Measurements from ENCODE around the gene DAPK1. TPM values are rescaled to one million over a fixed set of nuclear protein-coding genes. Genes with fewer than 3 reads are reported as not detected.

Gene DAPK1
- total and polyA plus RNA-seq, 2 donors (not counting 3 experiments of a cell fraction or from before 2014, with no cell fraction given): 58.9 to 119 TPM

GRCh38 chr9:87653941-87654340 lies 156.3 kb downstream of the DAPK1 start:
- FAIRE-seq (no peak), DNase-seq (ENCODE audit: low read depth, low spot score) (no peak)
- intact Hi-C loops (cut with micrococcal nuclease): no loop called here
- ChIA-PET CTCF (no interaction called here), POLR2A (no interaction called here)
- Histone ChIP-seq H3K9me1 (replicated peaks; ENCODE audit: control insufficient read depth, extremely low read depth, insufficient read depth, low read length) (no peaks in the 10 kb centered on the region), H3K4me2 (ENCODE audit: insufficient read depth, low read length) (no peak overlapping the region), H2AFZ (ENCODE audit: low read depth, low read length) (no peak overlapping the region), H3K27me3 (ENCODE audit: control insufficient read depth in 2 of 2, insufficient read depth in 2 of 2, low read length in 2 of 2) (no peaks in the 10 kb centered on the region), H3K9ac (replicated peaks; ENCODE audit: extremely low read depth, insufficient read depth, low read length) (no peak overlapping the region), H4K20me1 (replicated peaks; ENCODE audit: control insufficient read depth, extremely low read depth, insufficient read depth, low read length) (no peaks in the 10 kb centered on the region), H3K79me2 (ENCODE audit: control insufficient read depth, insufficient read depth, low read length) (no peaks in the 10 kb centered on the region), H3K36me3 (ENCODE audit: control insufficient read depth in 2 of 2, extremely low read depth in 1 of 2, insufficient read depth in 2 of 2, low read length in 2 of 2) (peaks cover 6 to 35% of the 10 kb centered on the region in 2 experiments), H3K9me3 (replicated peaks; ENCODE audit: control insufficient read depth, insufficient read depth, low read length) (no peaks in the 10 kb centered on the region), H3K4me1 (ENCODE audit: control insufficient read depth, extremely low read depth, insufficient read depth, low read length) (peaks cover 12% of the 10 kb centered on the region), H3K4me3 (replicated peaks in 1 of 3; ENCODE audit: insufficient read depth in 1 of 3, low read depth in 1 of 3, low read length in 3 of 3) (no peak overlapping the region), H3K27ac (ENCODE audit: insufficient read depth, low read depth, low read length) (no peak overlapping the region)
- no TSS peak for BruUV-seq (replicated peaks)
- no peak for TF ChIP-seq GATA2 (IDR thresholded peaks at IDR 0.05; ENCODE audit: insufficient read depth, insufficient read length, low read depth, low read length)
- TF ChIP-seq POLR2AphosphoS5 (IDR thresholded peaks at IDR 0.05; ENCODE audit: insufficient read depth, low read depth, low read length): no peak
- TF ChIP-seq FOS (IDR thresholded peaks at IDR 0.05; ENCODE audit: borderline replicate concordance, insufficient read depth, low read length): no peak
- TF ChIP-seq, protein P1, sequence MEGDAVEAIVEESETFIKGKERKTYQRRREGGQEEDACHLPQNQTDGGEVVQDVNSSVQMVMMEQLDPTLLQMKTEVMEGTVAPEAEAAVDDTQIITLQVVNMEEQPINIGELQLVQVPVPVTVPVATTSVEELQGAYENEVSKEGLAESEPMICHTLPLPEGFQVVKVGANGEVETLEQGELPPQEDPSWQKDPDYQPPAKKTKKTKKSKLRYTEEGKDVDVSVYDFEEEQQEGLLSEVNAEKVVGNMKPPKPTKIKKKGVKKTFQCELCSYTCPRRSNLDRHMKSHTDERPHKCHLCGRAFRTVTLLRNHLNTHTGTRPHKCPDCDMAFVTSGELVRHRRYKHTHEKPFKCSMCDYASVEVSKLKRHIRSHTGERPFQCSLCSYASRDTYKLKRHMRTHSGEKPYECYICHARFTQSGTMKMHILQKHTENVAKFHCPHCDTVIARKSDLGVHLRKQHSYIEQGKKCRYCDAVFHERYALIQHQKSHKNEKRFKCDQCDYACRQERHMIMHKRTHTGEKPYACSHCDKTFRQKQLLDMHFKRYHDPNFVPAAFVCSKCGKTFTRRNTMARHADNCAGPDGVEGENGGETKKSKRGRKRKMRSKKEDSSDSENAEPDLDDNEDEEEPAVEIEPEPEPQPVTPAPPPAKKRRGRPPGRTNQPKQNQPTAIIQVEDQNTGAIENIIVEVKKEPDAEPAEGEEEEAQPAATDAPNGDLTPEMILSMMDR (IDR thresholded peaks at IDR 0.05; ENCODE audit: extremely low read depth in 1 of 2, insufficient read depth in 1 of 2, low read depth in 1 of 2, low read length in 2 of 2): no peak
- TF ChIP-seq JUN (IDR thresholded peaks at IDR 0.05; ENCODE audit: borderline replicate concordance, insufficient read depth, insufficient read length, low read depth): no peak
- no peak for TF ChIP-seq EZH2 (IDR thresholded peaks at IDR 0.05; ENCODE audit: borderline replicate concordance, low read depth, low read length, severe bottlenecking)
- no peak for TF ChIP-seq POLR2A (IDR thresholded peaks at IDR 0.05; ENCODE audit: low read depth, low read length)
- no peak for TF ChIP-seq MYC (IDR thresholded peaks at IDR 0.05; ENCODE audit: low read depth, low read length)
- no peak for TF ChIP-seq MAX (IDR thresholded peaks at IDR 0.05; ENCODE audit: insufficient read depth, insufficient read length)
- dilution Hi-C loops (cut with MboI; ENCODE audit: extremely low pct_ligation_motif_present, low sequenced_read_pairs): no loop called here
